Measurements from ENCODE around the gene PLCL2. TPM values are rescaled to one million over a fixed set of nuclear protein-coding genes. Genes with fewer than 3 reads are reported as not detected.

The PLCL2 gene
- polyA plus RNA-seq, 4 donors = 4.0 to 16.2 (median 10.4) TPM

- no peaks in the 10 kb centered on the region for H3K36me3 ChIP-seq (ENCODE audit: control insufficient read depth in 3 of 3, insufficient read depth in 2 of 3, low read depth in 1 of 3, low read length in 3 of 3)
- H3K27ac ChIP-seq (ENCODE audit: low read depth in 1 of 3, low read length in 2 of 3) = no peak overlapping the region
- 83 to 91% (median 87%) methylated on average over 4 of the region's 4 CpGs for WGBS, 3 donors
- H3K9me3 ChIP-seq (ENCODE audit: control insufficient read depth in 2 of 2, insufficient read depth in 1 of 2, low read depth in 1 of 2, low read length in 1 of 2) = no peaks in the 10 kb centered on the region
- FAIRE-seq = no peak
- H3K4me1 ChIP-seq (ENCODE audit: control insufficient read depth in 3 of 3, insufficient read depth in 2 of 3, low read depth in 1 of 3, low read length in 2 of 3) = peaks cover 6 to 7% (median 6%) of the 10 kb centered on the region in 3 donors
- H3K4me3 ChIP-seq (ENCODE audit: low read depth in 1 of 3, low read length in 3 of 3) = no peak overlapping the region
- no peak for DNase-seq
- H3K27me3 ChIP-seq (ENCODE audit: control insufficient read depth in 3 of 3, insufficient read depth in 3 of 3, low read length in 3 of 3) = no peaks in the 10 kb centered on the region
Measured at GRCh38 chr3:16904423-16905417, 20.0 kb downstream of the PLCL2 start.

- DNase-seq = no peak
- Histone ChIP-seq H3K36me3 (ENCODE audit: control insufficient read depth in 3 of 3, insufficient read depth in 2 of 3, low read depth in 1 of 3, low read length in 3 of 3) (no peaks in the 10 kb centered on the region), H3K4me3 (ENCODE audit: low read depth in 1 of 3, low read length in 3 of 3) (no peak overlapping the region), H3K9me3 (ENCODE audit: control insufficient read depth in 2 of 2, insufficient read depth in 1 of 2, low read depth in 1 of 2, low read length in 1 of 2) (no peaks in the 10 kb centered on the region), H3K4me1 (ENCODE audit: control insufficient read depth in 3 of 3, insufficient read depth in 2 of 3, low read depth in 1 of 3, low read length in 2 of 3) (peaks cover 6 to 7% (median 6%) of the 10 kb centered on the region in 3 donors), H3K27ac (ENCODE audit: low read depth in 1 of 3, low read length in 2 of 3) (no peak overlapping the region), H3K27me3 (ENCODE audit: control insufficient read depth in 3 of 3, insufficient read depth in 3 of 3, low read length in 3 of 3) (no peaks in the 10 kb centered on the region)
- 85 to 93% (median 89%) methylated on average over 1 of the region's 1 CpG for WGBS, 3 donors
- no peak for FAIRE-seq
Measured at GRCh38 chr3:16905704-16906103, 20.9 kb downstream of the PLCL2 start.

GRCh38 chr3:16906682-16907081 is 21.9 kb downstream of the PLCL2 start:
- Histone ChIP-seq H3K27me3 (ENCODE audit: control insufficient read depth in 3 of 3, insufficient read depth in 3 of 3, low read length in 3 of 3) (no peaks in the 10 kb centered on the region), H3K36me3 (ENCODE audit: control insufficient read depth in 3 of 3, insufficient read depth in 2 of 3, low read depth in 1 of 3, low read length in 3 of 3) (no peaks in the 10 kb centered on the region), H3K27ac (ENCODE audit: low read depth in 1 of 3, low read length in 2 of 3) (no peak overlapping the region), H3K4me1 (ENCODE audit: control insufficient read depth in 3 of 3, insufficient read depth in 2 of 3, low read depth in 1 of 3, low read length in 2 of 3) (peaks cover 3 to 7% (median 4%) of the 10 kb centered on the region in 3 donors), H3K9me3 (ENCODE audit: control insufficient read depth in 2 of 2, insufficient read depth in 1 of 2, low read depth in 1 of 2, low read length in 1 of 2) (no peaks in the 10 kb centered on the region), H3K4me3 (ENCODE audit: low read depth in 1 of 3, low read length in 3 of 3) (no peak overlapping the region)
- FAIRE-seq (no peak), DNase-seq (peak; percentile 31 to 32)
- 0 to 13% (median 2%) methylated on average over 2 of the region's 2 CpGs for WGBS, 3 donors

GRCh38 chr3:16907243-16907642 is 22.5 kb downstream of the PLCL2 start:
- no peak for FAIRE-seq
- peak overlapping the region in 2 of 3 donors; percentile 12 to 34 for H3K27ac ChIP-seq (ENCODE audit: low read depth in 1 of 3, low read length in 2 of 3)
- no peak overlapping the region for H3K4me3 ChIP-seq (ENCODE audit: low read depth in 1 of 3, low read length in 3 of 3)

GRCh38 chr3:16908016-16908807 is 23.5 kb downstream of the PLCL2 start:
- Histone ChIP-seq H3K4me1 (ENCODE audit: control insufficient read depth in 3 of 3, insufficient read depth in 2 of 3, low read depth in 1 of 3, low read length in 2 of 3) (peaks cover 3 to 7% (median 4%) of the 10 kb centered on the region in 3 donors), H3K36me3 (ENCODE audit: control insufficient read depth in 3 of 3, insufficient read depth in 2 of 3, low read depth in 1 of 3, low read length in 3 of 3) (no peaks in the 10 kb centered on the region), H3K9me3 (ENCODE audit: control insufficient read depth in 2 of 2, insufficient read depth in 1 of 2, low read depth in 1 of 2, low read length in 1 of 2) (no peaks in the 10 kb centered on the region), H3K4me3 (ENCODE audit: low read depth in 1 of 3, low read length in 3 of 3) (no peak overlapping the region), H3K27ac (ENCODE audit: low read depth in 1 of 3, low read length in 2 of 3) (no peak overlapping the region), H3K27me3 (ENCODE audit: control insufficient read depth in 3 of 3, insufficient read depth in 3 of 3, low read length in 3 of 3) (no peaks in the 10 kb centered on the region)
- FAIRE-seq (no peak), DNase-seq (no peak)
- WGBS, 3 donors = 88 to 93% (median 92%) methylated on average over 6 of the region's 6 CpGs

More at GRCh38 chr3:16907243-16907642, 22.5 kb downstream of the PLCL2 start:
- peaks cover 3 to 7% (median 4%) of the 10 kb centered on the region in 3 donors for H3K4me1 ChIP-seq (ENCODE audit: control insufficient read depth in 3 of 3, insufficient read depth in 2 of 3, low read depth in 1 of 3, low read length in 2 of 3)
- H3K9me3 ChIP-seq (ENCODE audit: control insufficient read depth in 2 of 2, insufficient read depth in 1 of 2, low read depth in 1 of 2, low read length in 1 of 2) = no peaks in the 10 kb centered on the region
- H3K36me3 ChIP-seq (ENCODE audit: control insufficient read depth in 3 of 3, insufficient read depth in 2 of 3, low read depth in 1 of 3, low read length in 3 of 3) = no peaks in the 10 kb centered on the region
- H3K27me3 ChIP-seq (ENCODE audit: control insufficient read depth in 3 of 3, insufficient read depth in 3 of 3, low read length in 3 of 3) = no peaks in the 10 kb centered on the region
- no peak for DNase-seq

GRCh38 chr3:16908896-16909295 is 24.1 kb downstream of the PLCL2 start:
- Histone ChIP-seq H3K36me3 (ENCODE audit: control insufficient read depth in 3 of 3, insufficient read depth in 2 of 3, low read depth in 1 of 3, low read length in 3 of 3) (no peaks in the 10 kb centered on the region), H3K27me3 (ENCODE audit: control insufficient read depth in 3 of 3, insufficient read depth in 3 of 3, low read length in 3 of 3) (no peaks in the 10 kb centered on the region), H3K27ac (ENCODE audit: low read depth in 1 of 3, low read length in 2 of 3) (no peak overlapping the region), H3K4me1 (ENCODE audit: control insufficient read depth in 3 of 3, insufficient read depth in 2 of 3, low read depth in 1 of 3, low read length in 2 of 3) (peaks cover 3 to 7% (median 4%) of the 10 kb centered on the region in 3 donors), H3K4me3 (ENCODE audit: low read depth in 1 of 3, low read length in 3 of 3) (no peak overlapping the region), H3K9me3 (ENCODE audit: control insufficient read depth in 2 of 2, insufficient read depth in 1 of 2, low read depth in 1 of 2, low read length in 1 of 2) (no peaks in the 10 kb centered on the region)
- DNase-seq (no peak), FAIRE-seq (no peak)
- WGBS, 3 donors = 93 to 99% (median 96%) methylated on average over 2 of the region's 2 CpGs

GRCh38 chr3:16909802-16910201 is 25.0 kb downstream of the PLCL2 start:
- no peak for DNase-seq
- FAIRE-seq = no peak
- WGBS, 3 donors = 98 to 100% (median 99%) methylated on average over 3 of the region's 3 CpGs
- Histone ChIP-seq H3K36me3 (ENCODE audit: control insufficient read depth in 3 of 3, insufficient read depth in 2 of 3, low read depth in 1 of 3, low read length in 3 of 3) (no peaks in the 10 kb centered on the region), H3K4me3 (ENCODE audit: low read depth in 1 of 3, low read length in 3 of 3) (no peak overlapping the region), H3K4me1 (ENCODE audit: control insufficient read depth in 3 of 3, insufficient read depth in 2 of 3, low read depth in 1 of 3, low read length in 2 of 3) (peaks cover 3 to 7% (median 4%) of the 10 kb centered on the region in 3 donors), H3K9me3 (ENCODE audit: control insufficient read depth in 2 of 2, insufficient read depth in 1 of 2, low read depth in 1 of 2, low read length in 1 of 2) (no peaks in the 10 kb centered on the region), H3K27ac (ENCODE audit: low read depth in 1 of 3, low read length in 2 of 3) (no peak overlapping the region), H3K27me3 (ENCODE audit: control insufficient read depth in 3 of 3, insufficient read depth in 3 of 3, low read length in 3 of 3) (no peaks in the 10 kb centered on the region)

GRCh38 chr3:16910207-16910606 is 25.5 kb downstream of the PLCL2 start:
- Histone ChIP-seq H3K36me3 (ENCODE audit: control insufficient read depth in 3 of 3, insufficient read depth in 2 of 3, low read depth in 1 of 3, low read length in 3 of 3) (no peaks in the 10 kb centered on the region), H3K9me3 (ENCODE audit: control insufficient read depth in 2 of 2, insufficient read depth in 1 of 2, low read depth in 1 of 2, low read length in 1 of 2) (no peaks in the 10 kb centered on the region), H3K4me1 (ENCODE audit: control insufficient read depth in 3 of 3, insufficient read depth in 2 of 3, low read depth in 1 of 3, low read length in 2 of 3) (peaks cover 3 to 7% (median 4%) of the 10 kb centered on the region in 3 donors), H3K27ac (ENCODE audit: low read depth in 1 of 3, low read length in 2 of 3) (no peak overlapping the region), H3K27me3 (ENCODE audit: control insufficient read depth in 3 of 3, insufficient read depth in 3 of 3, low read length in 3 of 3) (no peaks in the 10 kb centered on the region), H3K4me3 (ENCODE audit: low read depth in 1 of 3, low read length in 3 of 3) (no peak overlapping the region)
- FAIRE-seq (no peak), DNase-seq (no peak)
- 91 to 96% (median 95%) methylated on average over 3 of the region's 3 CpGs for WGBS, 3 donors

All from small intestine (tissue), 7 donors.